ENCODE measurements around the gene LSAMP. TPM values are rescaled to one million over a fixed set of nuclear protein-coding genes. Genes with fewer than 3 reads are reported as not detected.

The LSAMP gene
- total RNA-seq, 1 experiment from 2014 or later = 10.1 TPM

GRCh38 chr3:116338713-116339112 lies 106.6 kb downstream of the LSAMP start:
- no peaks in the 10 kb centered on the region for H3K36me3 ChIP-seq (ENCODE audit: insufficient read depth, low read length, poor library complexity, severe bottlenecking)
- ChIA-PET CTCF (no interaction called here), POLR2A (ENCODE audit: low non-redundant PET) (interaction anchor here (0.5 kb wide), 1 partner anchor 1192 kb away, joined by 4 read pairs; no protein-coding TSS in a partner anchor)
- DNase-seq (ENCODE audit: low spot score) = peak; percentile 84
- no peaks in the 10 kb centered on the region for H3K27me3 ChIP-seq (replicated peaks; ENCODE audit: insufficient read depth, low read depth, low read length, poor library complexity)
- H3K9me3 ChIP-seq (ENCODE audit: low read depth, low read length, poor library complexity, severe bottlenecking) = no peaks in the 10 kb centered on the region
- H3K4me1 ChIP-seq (ENCODE audit: insufficient read depth, low read length, poor library complexity, severe bottlenecking) = peaks cover 26% of the 10 kb centered on the region
- H3K4me3 ChIP-seq (ENCODE audit: low read depth, low read length, poor library complexity, severe bottlenecking) = no peak overlapping the region
- H3K27ac ChIP-seq (ENCODE audit: low read depth, low read length, poor library complexity, severe bottlenecking) = no peak overlapping the region
- no TSS peak for BruUV-seq (replicated peaks)
- TF ChIP-seq CTCF (conservative IDR thresholded peaks at IDR 0.05; ENCODE audit: low read depth, low read length) = no peak
- no peak for TF ChIP-seq EZH2 (IDR thresholded peaks at IDR 0.05; ENCODE audit: borderline replicate concordance, low read depth, low read length, poor library complexity, severe bottlenecking)
- intact Hi-C loops (cut with micrococcal nuclease; ENCODE audit: unreplicated experiment) = loop anchor here (5.0 kb wide), 1 partner anchor 196 kb away; no protein-coding TSS in a partner anchor

- ChIA-PET POLR2A (ENCODE audit: low non-redundant PET) (no interaction called here), CTCF (no interaction called here)
- peaks cover 7% of the 10 kb centered on the region for H3K9me3 ChIP-seq (ENCODE audit: low read depth, low read length, poor library complexity, severe bottlenecking)
- DNase-seq (ENCODE audit: low spot score) = peak; percentile 10
- intact Hi-C loops (cut with micrococcal nuclease; ENCODE audit: unreplicated experiment) = loop anchor here (5.0 kb wide), 1 partner anchor 195 kb away; no protein-coding TSS in a partner anchor
- H3K27me3 ChIP-seq (replicated peaks; ENCODE audit: insufficient read depth, low read depth, low read length, poor library complexity) = no peaks in the 10 kb centered on the region
- H3K4me3 ChIP-seq (ENCODE audit: low read depth, low read length, poor library complexity, severe bottlenecking) = no peak overlapping the region
- no peak overlapping the region for H3K27ac ChIP-seq (ENCODE audit: low read depth, low read length, poor library complexity, severe bottlenecking)
- BruUV-seq (replicated peaks) = no TSS peak
- TF ChIP-seq EZH2 (IDR thresholded peaks at IDR 0.05; ENCODE audit: borderline replicate concordance, low read depth, low read length, poor library complexity, severe bottlenecking) (no peak), CTCF (conservative IDR thresholded peaks at IDR 0.05; ENCODE audit: low read depth, low read length) (peak; percentile 54; the same call in 1 of the 2 replicates)
- H3K36me3 ChIP-seq (ENCODE audit: insufficient read depth, low read length, poor library complexity, severe bottlenecking) = no peaks in the 10 kb centered on the region
- peaks cover 26% of the 10 kb centered on the region for H3K4me1 ChIP-seq (ENCODE audit: insufficient read depth, low read length, poor library complexity, severe bottlenecking)
Measured at GRCh38 chr3:116337229-116337628, 108.1 kb downstream of the LSAMP start.

- Histone ChIP-seq H3K36me3 (ENCODE audit: insufficient read depth, low read length, poor library complexity, severe bottlenecking) (no peaks in the 10 kb centered on the region), H3K4me3 (ENCODE audit: low read depth, low read length, poor library complexity, severe bottlenecking) (no peak overlapping the region), H3K27ac (ENCODE audit: low read depth, low read length, poor library complexity, severe bottlenecking) (no peak overlapping the region), H3K27me3 (replicated peaks; ENCODE audit: insufficient read depth, low read depth, low read length, poor library complexity) (no peaks in the 10 kb centered on the region), H3K4me1 (ENCODE audit: insufficient read depth, low read length, poor library complexity, severe bottlenecking) (no peaks in the 10 kb centered on the region), H3K9me3 (ENCODE audit: low read depth, low read length, poor library complexity, severe bottlenecking) (peaks cover 8% of the 10 kb centered on the region)
- intact Hi-C loops (cut with micrococcal nuclease; ENCODE audit: unreplicated experiment) = no loop called here
- no peak for DNase-seq (ENCODE audit: low spot score)
- ChIA-PET CTCF (interaction anchor here (0.5 kb wide), 1 partner anchor 158 kb away, joined by 3 read pairs; no protein-coding TSS in a partner anchor), POLR2A (ENCODE audit: low non-redundant PET) (no interaction called here)
- no peak for TF ChIP-seq EZH2 (IDR thresholded peaks at IDR 0.05; ENCODE audit: borderline replicate concordance, low read depth, low read length, poor library complexity, severe bottlenecking)
- TF ChIP-seq CTCF (conservative IDR thresholded peaks at IDR 0.05; ENCODE audit: low read depth, low read length) = no peak
- no TSS peak for BruUV-seq (replicated peaks)
Measured at GRCh38 chr3:116331380-116331779, 113.9 kb downstream of the LSAMP start.

Measured in A673 (cell line).